Thymus (tissue), 11 donors: ENCODE measurements around the gene ZNF79. TPM values are rescaled to one million over a fixed set of nuclear protein-coding genes. Genes with fewer than 3 reads are reported as not detected.

ENCODE experiments used
- DNase-seq, 9 donors: peaks; one replicate each; pipeline ENCODE4 v3.0.0-alpha.2; 2013; ENCODE audit warnings: low spot score in 9 of 9, low read depth in 6 of 9, missing footprints in 1 of 9
- H3K27ac ChIP-seq, 2 donors: one replicate each; pipeline ENCODE4 v1.5.1; 2013; ENCODE audit warnings: control low read depth in 1 of 2, low read depth in 1 of 2, low read length in 1 of 2, mild to moderate bottlenecking in 1 of 2, moderate library complexity in 1 of 2
- H3K27me3 ChIP-seq, 2 donors: one replicate each; pipeline ENCODE4 v1.5.1; 2013; ENCODE audit warnings: low read length in 1 of 2; ENCODE audit not compliant: control insufficient read depth in 2 of 2, insufficient read depth in 1 of 2
- H3K36me3 ChIP-seq, 2 donors: one replicate each; pipeline ENCODE4 v1.5.1; 2013; ENCODE audit warnings: low read length in 1 of 2, mild to moderate bottlenecking in 1 of 2, moderate library complexity in 1 of 2; ENCODE audit not compliant: control insufficient read depth in 2 of 2, insufficient read depth in 2 of 2
- H3K4me1 ChIP-seq, 2 donors: one replicate each; pipeline ENCODE4 v1.5.1; 2013; ENCODE audit warnings: low read length in 2 of 2; ENCODE audit not compliant: control insufficient read depth in 2 of 2, insufficient read depth in 2 of 2
- H3K4me3 ChIP-seq, 2 donors: one replicate each; pipeline ENCODE4 v1.5.1; 2013; ENCODE audit warnings: low read length in 2 of 2, control low read depth in 1 of 2, mild to moderate bottlenecking in 1 of 2
- H3K9me3 ChIP-seq, 2 donors: one replicate each; pipeline ENCODE4 v1.5.1; 2013; ENCODE audit warnings: low read length in 1 of 2, mild to moderate bottlenecking in 1 of 2; ENCODE audit not compliant: control insufficient read depth in 2 of 2, insufficient read depth in 1 of 2
- WGBS: extraction: QIAGEN DNeasy Blood & Tissue Kit; methylation state at CpG from one replicate; pipeline ENCODE4 v1.1.7; 2013; 5-methylcytosine and 5-hydroxymethylcytosine counted together
- polyA plus RNA-seq: library from polyadenylated mRNA; stranded (reverse); fragments of 200-250 nt; gene quantifications from one replicate; pipeline ENCODE4 v1.2.3, GENCODE V29; 2013
- total RNA-seq: library from RNA; stranded (reverse); fragments of 120-200 nt; gene quantifications from one replicate; pipeline ENCODE4 v1.2.4, GENCODE V29; 2013
- donor health status: healthy.

ZNF79 gene
- total and polyA plus RNA-seq, 2 donors = 3.3 to 8.8 TPM

DNA sequence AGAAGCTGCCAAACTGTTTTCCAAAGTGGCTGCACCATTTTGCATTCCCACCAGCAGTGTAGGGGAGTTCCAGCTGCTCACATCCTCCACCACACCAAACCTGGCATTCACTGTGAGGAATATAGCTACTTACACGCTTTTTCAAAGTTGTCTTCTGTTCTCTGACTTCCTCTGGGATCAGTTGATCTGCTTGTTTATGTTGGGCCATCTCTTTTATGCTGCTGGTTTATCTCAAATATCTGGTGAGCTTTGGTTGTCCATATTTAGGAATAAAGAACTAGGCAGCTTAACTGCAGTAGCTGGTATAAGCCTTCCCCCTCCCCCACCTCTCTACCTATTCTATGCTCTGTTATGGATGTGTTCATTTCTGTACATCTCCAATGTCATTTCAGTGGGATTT is 8.5 kb upstream of the ZNF79 start:
- Histone ChIP-seq H3K36me3 (no peaks in the 10 kb centered on the region), H3K4me3 (no peak overlapping the region), H3K9me3 (no peaks in the 10 kb centered on the region), H3K27me3 (peaks cover 2 to 40% of the 10 kb centered on the region in 2 donors), H3K4me1 (no peaks in the 10 kb centered on the region), H3K27ac (no peak overlapping the region)
- DNase-seq = no peak
- WGBS = 84% methylated on average over 1 of the region's 1 CpG

DNA sequence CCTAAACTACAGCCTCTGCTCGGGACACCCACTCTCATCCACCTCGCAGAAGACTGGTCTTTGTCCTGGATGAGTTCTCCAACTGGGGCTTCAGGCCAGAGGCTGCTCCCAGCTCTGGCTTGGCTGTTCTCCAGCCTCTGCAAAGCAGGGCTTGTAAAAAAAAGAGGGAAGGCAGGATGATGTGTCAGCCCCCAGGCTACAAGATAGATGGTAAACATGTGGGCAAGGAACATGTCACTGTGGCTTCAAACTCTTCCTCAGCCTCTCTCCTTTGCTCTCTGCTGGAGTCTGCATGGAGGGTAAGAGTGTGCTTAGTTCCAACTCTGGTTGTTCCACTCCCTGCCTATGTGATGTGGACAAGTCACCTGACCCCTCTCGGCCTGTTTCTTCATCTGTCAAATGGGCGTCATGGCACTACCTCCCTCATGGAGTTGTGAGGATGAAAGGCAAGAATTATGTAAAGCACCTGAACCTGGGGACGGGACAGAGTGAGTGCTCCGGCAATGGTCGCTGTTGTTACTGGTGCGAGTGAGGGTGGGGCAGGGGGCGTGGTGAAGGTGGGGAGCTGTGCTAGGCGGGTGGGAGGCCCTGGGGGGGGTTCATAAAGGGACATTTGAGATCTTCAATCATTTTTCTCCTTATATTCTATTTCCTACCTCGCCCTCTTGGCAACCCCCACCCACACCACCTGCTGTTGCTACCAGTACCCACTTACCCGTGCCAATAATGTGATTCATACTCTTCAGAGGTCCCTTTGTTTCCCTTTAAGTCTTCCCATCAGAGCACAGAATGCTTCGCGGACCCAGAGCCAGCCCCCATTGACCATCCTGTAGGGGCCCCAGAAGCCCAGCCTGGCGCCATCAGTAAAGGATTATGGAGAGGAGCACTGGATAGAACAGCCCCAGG is 6.8 kb upstream of the ZNF79 start:
- DNase-seq = no peak
- Histone ChIP-seq H3K9me3 (no peaks in the 10 kb centered on the region), H3K36me3 (no peaks in the 10 kb centered on the region), H3K4me1 (peaks cover 0 to 4% of the 10 kb centered on the region in 2 donors), H3K4me3 (no peak overlapping the region), H3K27me3 (peaks cover 0 to 31% of the 10 kb centered on the region in 2 donors), H3K27ac (no peak overlapping the region)
- 91% methylated on average over 15 of the region's 15 CpGs for WGBS

DNA sequence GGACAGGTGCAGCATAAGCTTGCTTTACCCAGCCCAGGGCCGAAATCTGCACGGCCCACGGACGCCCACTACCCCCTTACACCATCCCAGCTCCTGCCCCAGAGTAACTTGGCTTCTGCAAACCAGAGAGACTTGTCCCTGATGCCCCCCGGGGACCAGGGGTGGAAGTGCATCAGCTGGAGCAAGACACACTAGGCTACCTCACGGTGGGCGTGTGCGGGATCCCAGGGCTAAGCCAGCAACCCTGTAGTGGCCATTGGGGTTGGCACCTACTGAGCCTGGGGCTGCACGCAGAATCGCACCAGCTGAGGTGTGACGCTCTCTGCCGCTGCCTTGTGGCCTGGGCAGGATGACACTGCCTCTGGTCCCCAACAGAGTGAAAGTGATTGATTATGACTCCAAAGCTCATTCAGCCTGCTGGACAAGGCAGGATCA is 6.1 kb upstream of the ZNF79 start:
- no peak overlapping the region for H3K27ac ChIP-seq
- peaks cover 0 to 10% of the 10 kb centered on the region in 2 donors for H3K4me1 ChIP-seq
- no peak overlapping the region for H3K4me3 ChIP-seq
- 83% methylated on average over 12 of the region's 12 CpGs for WGBS
- peak in 1 of 9 donors; percentile 31 for DNase-seq
- H3K27me3 ChIP-seq = peaks cover 0 to 30% of the 10 kb centered on the region in 2 donors
- no peaks in the 10 kb centered on the region for H3K9me3 ChIP-seq
- no peaks in the 10 kb centered on the region for H3K36me3 ChIP-seq

DNA sequence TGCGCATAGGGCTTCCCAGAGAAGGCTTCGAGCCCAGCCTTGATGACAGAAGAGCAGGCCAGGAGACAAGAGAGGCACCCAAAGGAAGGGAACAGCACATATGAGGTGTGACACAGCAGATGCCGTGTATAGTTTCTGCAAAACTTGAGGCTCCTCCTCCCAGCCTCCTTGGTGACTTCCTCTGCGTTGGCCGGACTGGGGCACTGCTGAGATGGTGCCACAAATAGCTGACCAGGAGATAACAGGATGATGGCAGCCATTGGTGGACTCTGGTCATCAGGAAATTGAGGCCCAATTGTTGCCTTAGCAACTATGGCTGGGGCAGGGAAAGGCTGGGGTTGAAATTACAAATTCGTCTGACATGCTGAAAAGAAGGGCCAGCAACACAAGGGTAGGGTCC is 4.8 kb upstream of the ZNF79 start:
- 94% methylated on average over 6 of the region's 6 CpGs for WGBS
- no peak for DNase-seq
- Histone ChIP-seq H3K9me3 (no peaks in the 10 kb centered on the region), H3K36me3 (no peaks in the 10 kb centered on the region), H3K27me3 (peaks cover 0 to 25% of the 10 kb centered on the region in 2 donors), H3K4me3 (no peak overlapping the region), H3K4me1 (peaks cover 2 to 14% of the 10 kb centered on the region in 2 donors), H3K27ac (no peak overlapping the region)

DNA sequence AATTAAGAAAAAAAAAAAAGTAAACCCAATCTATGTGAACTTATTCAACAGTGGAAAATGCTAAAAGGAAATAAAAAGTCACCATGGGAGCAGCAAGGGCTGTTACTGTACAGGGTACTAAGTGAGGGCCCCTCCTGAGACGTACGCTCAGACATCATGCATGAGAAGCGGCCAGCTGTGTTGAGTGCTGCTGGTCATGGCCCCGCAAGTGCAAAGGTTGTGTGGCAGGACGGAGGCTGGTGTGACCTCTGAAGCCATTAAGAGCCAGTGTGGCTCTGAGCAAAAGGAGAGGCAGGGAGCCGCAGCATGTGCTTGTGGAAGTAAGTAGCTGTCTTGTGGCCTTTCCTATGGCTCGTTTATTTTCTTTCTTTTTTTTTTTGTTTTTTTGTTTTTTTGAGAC is 3.1 kb upstream of the ZNF79 start:
- no peaks in the 10 kb centered on the region for H3K9me3 ChIP-seq
- H3K4me3 ChIP-seq = no peak overlapping the region
- 96% methylated on average over 7 of the region's 7 CpGs for WGBS
- H3K27ac ChIP-seq = no peak overlapping the region
- peaks cover 5 to 26% of the 10 kb centered on the region in 2 donors for H3K4me1 ChIP-seq
- H3K27me3 ChIP-seq = peaks cover 0 to 14% of the 10 kb centered on the region in 2 donors
- H3K36me3 ChIP-seq = no peaks in the 10 kb centered on the region
- no peak for DNase-seq

DNA sequence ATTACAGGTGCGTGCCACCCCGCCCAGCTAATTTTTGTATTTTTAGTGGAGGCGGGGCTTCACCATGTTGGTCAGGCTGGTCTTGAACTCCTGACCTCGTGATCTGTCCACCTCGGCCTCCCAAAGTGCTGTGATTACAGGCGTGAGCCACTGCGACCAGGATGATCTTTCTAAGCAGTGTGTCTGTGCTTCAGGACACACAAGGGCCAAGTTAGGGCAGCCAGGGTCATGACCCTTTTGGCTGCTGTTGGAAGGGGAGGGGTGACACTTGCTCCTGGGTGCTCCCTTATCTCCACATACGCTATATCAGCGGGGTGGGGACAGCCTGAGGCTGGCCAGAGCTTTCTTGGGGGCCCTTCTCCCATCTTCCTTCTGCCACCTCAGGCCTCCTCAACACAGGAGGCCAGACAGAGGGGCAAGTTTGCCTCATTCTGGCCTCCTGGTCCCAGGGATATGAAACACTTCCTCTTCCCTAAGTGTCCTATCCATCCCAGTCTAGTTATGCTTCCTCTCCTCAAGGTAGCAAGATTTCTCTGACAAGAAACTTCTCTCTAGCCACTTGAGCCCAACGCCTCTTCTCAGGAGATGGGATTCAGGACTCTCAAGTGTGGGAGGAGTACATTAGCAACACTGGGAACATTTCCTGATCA is 1.9 kb upstream of the ZNF79 start:
- Histone ChIP-seq H3K4me1 (peaks cover 5 to 26% of the 10 kb centered on the region in 2 donors), H3K9me3 (no peaks in the 10 kb centered on the region), H3K27me3 (peaks cover 0 to 9% of the 10 kb centered on the region in 2 donors), H3K36me3 (no peaks in the 10 kb centered on the region), H3K4me3 (no peak overlapping the region), H3K27ac (no peak overlapping the region)
- no peak for DNase-seq
- 97% methylated on average over 10 of the region's 10 CpGs for WGBS

DNA sequence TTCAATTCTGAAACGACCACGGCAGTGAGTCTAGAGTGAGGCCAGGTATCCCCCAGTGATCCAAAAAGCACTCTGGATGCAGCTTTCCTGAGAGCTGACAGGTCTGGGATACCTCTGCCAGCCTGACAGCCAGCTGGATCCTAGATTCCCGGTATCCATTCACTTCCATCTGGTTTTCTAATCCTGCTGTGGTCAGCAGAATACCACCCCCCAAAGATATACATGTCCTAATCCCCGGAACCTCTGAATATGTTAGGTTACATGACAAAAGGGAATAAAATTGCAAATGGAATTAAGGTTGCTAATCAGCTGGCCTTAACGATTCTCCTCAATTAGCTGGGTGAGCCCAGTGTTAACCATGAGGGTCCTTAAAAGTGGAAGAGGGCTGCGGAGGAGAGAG is 1.4 kb upstream of the ZNF79 start:
- H3K27me3 ChIP-seq = peaks cover 0 to 4% of the 10 kb centered on the region in 2 donors
- H3K4me3 ChIP-seq = no peak overlapping the region
- H3K27ac ChIP-seq = no peak overlapping the region
- DNase-seq = no peak
- WGBS = 78% methylated on average over 6 of the region's 6 CpGs
- H3K36me3 ChIP-seq = no peaks in the 10 kb centered on the region
- H3K4me1 ChIP-seq = peaks cover 5 to 26% of the 10 kb centered on the region in 2 donors
- H3K9me3 ChIP-seq = no peaks in the 10 kb centered on the region

DNA sequence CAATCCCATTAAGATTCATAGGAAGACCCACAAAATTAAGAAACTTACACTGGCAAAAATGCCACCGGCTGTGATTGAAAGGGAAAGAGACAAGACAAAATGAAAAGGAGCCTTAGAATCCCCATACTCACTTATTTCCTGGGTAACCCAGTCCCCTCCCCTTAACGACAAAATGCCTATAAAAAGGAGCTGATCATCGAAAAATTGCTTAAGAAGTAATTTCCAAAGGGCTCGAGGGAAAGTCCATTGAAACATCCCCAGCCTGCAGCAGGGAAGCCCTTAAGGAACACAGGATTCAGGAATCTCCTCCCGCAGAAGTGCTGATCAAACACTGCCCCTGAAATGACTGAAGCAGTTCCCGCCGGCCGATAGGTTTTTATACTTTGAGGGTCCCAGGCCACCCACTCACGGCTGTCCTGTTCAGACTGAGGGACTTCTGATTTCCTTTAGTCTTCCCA is 677 bp upstream of the ZNF79 start:
- H3K4me1 ChIP-seq = peaks cover 5 to 26% of the 10 kb centered on the region in 2 donors
- H3K36me3 ChIP-seq = peaks cover 1 to 5% of the 10 kb centered on the region in 2 donors
- H3K9me3 ChIP-seq = no peaks in the 10 kb centered on the region
- peak overlapping the region; percentile 80 to 82 for H3K27ac ChIP-seq
- peak in 1 of 9 donors; percentile 4 for DNase-seq
- 4% methylated on average over 9 of the region's 9 CpGs for WGBS
- no peaks in the 10 kb centered on the region for H3K27me3 ChIP-seq
- peak overlapping the region; percentile 63 to 96 for H3K4me3 ChIP-seq

DNA sequence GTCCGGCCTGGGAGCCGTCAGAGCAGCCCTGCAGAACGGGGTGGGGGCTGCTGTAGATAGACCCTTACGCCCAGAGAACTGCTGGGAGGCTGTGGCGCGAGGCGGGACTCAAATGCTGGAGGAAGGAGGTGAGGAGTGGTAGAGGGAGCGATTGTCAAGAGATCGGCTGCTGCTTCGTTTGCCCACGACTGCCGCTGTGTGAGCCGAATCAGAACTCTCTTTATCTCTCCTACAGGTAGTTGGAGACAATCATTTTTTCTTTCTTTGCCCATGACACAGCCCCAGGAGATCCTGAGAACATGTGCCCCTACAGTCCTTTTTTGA is 456 bp downstream of the ZNF79 start:
- Histone ChIP-seq H3K27ac (peak overlapping the region; percentile 64 to 82), H3K36me3 (peaks cover 9 to 10% of the 10 kb centered on the region in 2 donors), H3K4me3 (peak overlapping the region; percentile 63 to 96), H3K27me3 (no peaks in the 10 kb centered on the region), H3K4me1 (peaks cover 5 to 26% of the 10 kb centered on the region in 2 donors), H3K9me3 (no peaks in the 10 kb centered on the region)
- WGBS = under 1% methylated on average over 13 of the region's 13 CpGs
- no peak for DNase-seq
